Trophoblast cell (in vitro differentiated cells and primary cell): Measurements from ENCODE around the gene KRTAP5-7.
A peak's percentile ranks its signal among the peaks of the same experiment; 100 is the strongest.

ENCODE experiments used
- DNase-seq, 2 donors: peaks; one replicate each; pipeline ENCODE4 v3.0.0-alpha.2; 2016
- H2AFZ ChIP-seq: 2 replicates; pipeline ENCODE4 v1.6.1; 2013; ENCODE audit warnings: low read length, moderate library complexity, mild to moderate bottlenecking; ENCODE audit not compliant: insufficient read depth, poor library complexity
- H2AK5ac ChIP-seq: 2 replicates; pipeline ENCODE4 v1.6.1; 2013; ENCODE audit warnings: mild to moderate bottlenecking, low read length
- H2BK120ac ChIP-seq: 2 replicates; pipeline ENCODE4 v1.6.1; 2013; ENCODE audit warnings: low read length, mild to moderate bottlenecking, moderate library complexity; ENCODE audit not compliant: insufficient read depth, poor library complexity
- H2BK12ac ChIP-seq: 2 replicates; pipeline ENCODE4 v1.6.1; 2013; ENCODE audit warnings: mild to moderate bottlenecking, low read length, moderate library complexity
- H2BK5ac ChIP-seq: 2 replicates; pipeline ENCODE4 v1.6.1; 2013; ENCODE audit warnings: low read length, low read depth, moderate library complexity, mild to moderate bottlenecking; ENCODE audit not compliant: poor library complexity
- H3K14ac ChIP-seq: 2 replicates; pipeline ENCODE4 v1.6.1; 2013; ENCODE audit warnings: mild to moderate bottlenecking, low read length
- H3K18ac ChIP-seq: 2 replicates; pipeline ENCODE4 v1.6.1; 2013; ENCODE audit warnings: mild to moderate bottlenecking, low read length
- H3K23ac ChIP-seq: 2 replicates; pipeline ENCODE4 v1.6.1; 2013; ENCODE audit warnings: low read length
- H3K27ac ChIP-seq: 2 replicates; pipeline ENCODE4 v1.5.1; 2013; ENCODE audit warnings: low read depth, mild to moderate bottlenecking, inconsistent platforms, low read length, moderate library complexity
- H3K27me3 ChIP-seq: 2 replicates; pipeline ENCODE4 v1.6.1; 2013; ENCODE audit warnings: inconsistent platforms, mild to moderate bottlenecking, low read length, moderate library complexity; ENCODE audit not compliant: insufficient read depth
- H3K36me3 ChIP-seq, 2 experiments: 1 replicate in 1 of 2; 2 replicates in 1 of 2; pipeline ENCODE4 v1.6.1; 2013; ENCODE audit warnings: low read length in 2 of 2, mild to moderate bottlenecking in 2 of 2, moderate library complexity in 1 of 2; ENCODE audit not compliant: insufficient read depth in 2 of 2, control insufficient read depth in 1 of 2
- H3K4ac ChIP-seq: 2 replicates; pipeline ENCODE4 v1.6.1; 2013; ENCODE audit warnings: low read depth, mild to moderate bottlenecking, low read length, moderate library complexity
- H3K4me1 ChIP-seq, 2 experiments: 1 replicate in 1 of 2; 2 replicates in 1 of 2; pipeline ENCODE4 v1.6.1; 2013; ENCODE audit warnings: low read length in 2 of 2, mild to moderate bottlenecking in 2 of 2, moderate library complexity in 1 of 2; ENCODE audit not compliant: insufficient read depth in 2 of 2, control insufficient read depth in 1 of 2
- H3K4me2 ChIP-seq: 2 replicates; pipeline ENCODE4 v1.6.1; 2013; ENCODE audit warnings: inconsistent platforms, mild to moderate bottlenecking, low read length, moderate library complexity
- H3K4me3 ChIP-seq: 2 replicates; pipeline ENCODE4 v1.5.1; 2013; ENCODE audit warnings: mild to moderate bottlenecking, low read depth, low read length, inconsistent platforms
- H3K79me1 ChIP-seq: one replicate; pipeline ENCODE4 v1.6.1; 2013; ENCODE audit warnings: low read length
- H3K79me2 ChIP-seq: 2 replicates; pipeline ENCODE4 v1.6.1; 2013; ENCODE audit warnings: low read length, mild to moderate bottlenecking; ENCODE audit not compliant: control insufficient read depth, insufficient read depth, poor library complexity
- H3K9ac ChIP-seq: 2 replicates; pipeline ENCODE4 v1.6.1; 2013; ENCODE audit warnings: mild to moderate bottlenecking, low read length
- H3K9me3 ChIP-seq: 2 replicates; pipeline ENCODE4 v1.6.1; 2013; ENCODE audit warnings: low read depth, mild to moderate bottlenecking, control low read depth, inconsistent platforms, low read length; ENCODE audit not compliant: insufficient read depth
- H4K12ac ChIP-seq: 2 replicates; pipeline ENCODE4 v1.6.1; 2013; ENCODE audit warnings: low read depth, mild to moderate bottlenecking, low read length, moderate library complexity
- H4K8ac ChIP-seq: 2 replicates; pipeline ENCODE4 v1.6.1; 2013; ENCODE audit warnings: low read depth, mild to moderate bottlenecking, low read length, moderate library complexity
- H4K91ac ChIP-seq: one replicate; pipeline ENCODE4 v1.6.1; 2013; ENCODE audit warnings: low read depth, mild to moderate bottlenecking, low read length, moderate library complexity
- WGBS: extraction: QIAGEN DNeasy Blood & Tissue Kit; methylation state at CpG from one replicate; pipeline ENCODE4 v1.1.7; 2013; ENCODE audit warnings: missing lambda C conversion rate; ENCODE audit not compliant: insufficient read length, insufficient coverage; ENCODE audit errors: extremely low coverage; 5-methylcytosine and 5-hydroxymethylcytosine counted together

Gene KRTAP5-7

DNA sequence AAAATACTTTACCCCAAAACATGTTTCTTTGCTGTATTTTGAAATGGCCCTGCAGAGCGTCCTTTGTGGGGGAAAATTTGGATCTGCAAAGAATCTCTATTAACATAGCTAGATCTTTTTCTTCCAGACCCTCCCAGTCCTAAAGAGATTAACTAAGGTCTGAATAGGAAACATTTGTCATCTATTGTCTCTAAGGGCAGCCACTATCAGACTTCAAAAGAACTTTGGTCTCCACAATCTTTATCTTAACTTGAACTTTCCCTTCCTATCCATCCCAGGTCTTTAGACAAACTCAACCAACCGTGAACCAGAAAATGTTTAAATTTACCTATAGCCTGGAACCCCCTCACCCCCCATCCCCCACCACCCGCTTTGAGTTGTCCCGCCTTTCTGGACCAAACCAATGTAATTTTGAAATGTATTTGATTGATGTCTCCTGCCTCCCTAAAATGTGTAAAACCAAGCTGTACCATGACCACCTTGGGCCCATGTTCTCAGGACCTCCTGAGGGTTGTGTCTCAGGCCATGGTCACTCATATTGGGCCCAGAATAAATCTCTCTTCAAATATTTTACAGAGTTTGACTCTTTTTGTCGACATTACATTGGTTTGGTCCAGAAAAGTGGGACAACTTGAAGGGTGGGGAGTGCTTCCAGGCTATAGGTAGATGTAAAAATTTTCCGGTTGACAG is 17.6 kb downstream of the KRTAP5-7 start:
- no peak overlapping the region for H2AFZ ChIP-seq
- no peaks in the 10 kb centered on the region for H3K4me1 ChIP-seq
- no peak overlapping the region for H2AK5ac ChIP-seq
- no peak overlapping the region for H2BK120ac ChIP-seq
- no peaks in the 10 kb centered on the region for H3K79me2 ChIP-seq
- H3K4me2 ChIP-seq: no peak overlapping the region
- DNase-seq: no peak
- no peak overlapping the region for H3K18ac ChIP-seq
- no peak overlapping the region for H4K8ac ChIP-seq
- no peak overlapping the region for H3K9ac ChIP-seq
- H4K91ac ChIP-seq: no peak overlapping the region
- H3K36me3 ChIP-seq: no peaks in the 10 kb centered on the region
- H3K27ac ChIP-seq: no peak overlapping the region
- H3K9me3 ChIP-seq: peaks cover 4% of the 10 kb centered on the region
- no peak overlapping the region for H3K4me3 ChIP-seq
- no CpG with 5 or more reads among the region's 6 CpGs for WGBS
- H3K4ac ChIP-seq: no peak overlapping the region
- H2BK5ac ChIP-seq: no peak overlapping the region
- no peak overlapping the region for H3K14ac ChIP-seq
- no peaks in the 10 kb centered on the region for H3K79me1 ChIP-seq
- no peak overlapping the region for H2BK12ac ChIP-seq
- H3K23ac ChIP-seq: no peak overlapping the region
- no peak overlapping the region for H4K12ac ChIP-seq
- H3K27me3 ChIP-seq: no peaks in the 10 kb centered on the region

DNA sequence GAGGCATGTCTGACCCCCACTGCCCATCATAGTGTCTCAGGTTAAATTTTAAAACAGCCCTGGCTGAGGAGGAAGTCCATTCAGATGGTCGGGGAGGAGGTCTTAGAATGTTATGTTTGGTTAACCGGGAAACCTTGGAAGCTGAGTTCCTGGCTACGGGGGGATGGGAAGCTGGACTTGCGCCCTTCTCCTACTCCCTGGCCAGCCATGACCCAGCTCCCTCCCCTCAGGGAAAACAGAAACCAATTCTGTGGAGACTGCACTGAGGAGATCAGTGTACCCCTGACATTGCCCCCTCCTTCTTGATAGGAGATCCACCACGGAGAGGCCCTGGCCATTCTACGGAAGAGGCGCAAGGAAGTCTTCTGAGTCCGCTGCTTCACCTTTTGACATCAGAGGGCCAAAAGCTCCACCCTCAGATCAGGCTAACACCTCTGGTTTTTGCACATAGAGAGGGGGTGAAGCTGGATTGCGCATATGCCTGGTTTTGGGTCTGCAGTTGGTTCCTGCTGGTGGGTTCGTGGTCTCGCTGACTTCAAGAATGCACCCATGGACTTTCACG is 18.4 kb downstream of the KRTAP5-7 start:
- Histone ChIP-seq H2AFZ (no peak overlapping the region), H3K14ac (no peak overlapping the region), H3K9me3 (peaks cover 4% of the 10 kb centered on the region), H3K9ac (no peak overlapping the region), H3K27me3 (no peaks in the 10 kb centered on the region), H3K23ac (no peak overlapping the region), H4K8ac (no peak overlapping the region), H3K4me3 (peak overlapping the region; percentile 16), H4K91ac (no peak overlapping the region), H3K36me3 (no peaks in the 10 kb centered on the region), H3K18ac (no peak overlapping the region), H2BK5ac (no peak overlapping the region), H3K79me2 (no peaks in the 10 kb centered on the region), H3K4me2 (no peak overlapping the region), H3K4ac (no peak overlapping the region), H2BK120ac (no peak overlapping the region), H3K4me1 (no peaks in the 10 kb centered on the region), H2BK12ac (no peak overlapping the region), H2AK5ac (no peak overlapping the region), H3K79me1 (no peaks in the 10 kb centered on the region), H3K27ac (no peak overlapping the region), H4K12ac (no peak overlapping the region)
- no peak for DNase-seq
- no CpG with 5 or more reads among the region's 12 CpGs for WGBS

DNA sequence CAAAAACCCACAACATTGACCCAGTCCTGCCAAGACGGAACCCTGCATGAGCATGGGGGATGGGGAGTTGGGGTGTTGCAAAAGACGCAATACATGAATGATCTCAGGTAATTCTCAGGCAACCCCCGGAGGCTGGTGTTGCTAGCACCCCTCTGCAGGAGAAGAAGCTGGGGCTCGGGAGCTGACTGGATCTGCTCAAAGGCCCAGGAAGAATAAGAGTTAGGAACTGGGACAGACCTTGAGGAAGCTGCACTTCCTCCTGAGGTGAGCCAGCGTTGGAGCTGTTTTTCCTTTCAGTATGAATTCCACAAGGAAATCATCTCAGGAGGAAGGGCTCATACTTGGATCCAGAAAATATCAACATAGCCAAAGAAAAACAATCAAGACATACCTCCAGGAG is 21.1 kb downstream of the KRTAP5-7 start, which contains the start of gene KRTAP5-9:
Gene KRTAP5-9 (plus strand): TSS at position 301 of the 400 bp plus-strand sequence. CDS start 238 bp downstream, outside the sequence.
- Histone ChIP-seq H4K91ac (no peak within 1 kb of the TSS), H4K12ac (no peak within 1 kb of the TSS), H2BK5ac (no peak within 1 kb of the TSS), H3K4me1 (no peaks in the 10 kb centered on the region), H3K14ac (no peak within 1 kb of the TSS), H2BK120ac (no peak within 1 kb of the TSS), H3K23ac (no peak within 1 kb of the TSS), H3K9ac (peak within 1 kb of the TSS; percentile 59), H3K27me3 (no peaks in the 10 kb centered on the region), H4K8ac (no peak within 1 kb of the TSS), H3K27ac (no peak within 1 kb of the TSS), H3K4me3 (peak within 1 kb of the TSS; percentile 30), H3K79me1 (no peaks in the 10 kb centered on the region), H3K4me2 (no peak within 1 kb of the TSS), H3K79me2 (no peaks in the 10 kb centered on the region), H3K36me3 (no peaks in the 10 kb centered on the region), H3K18ac (no peak within 1 kb of the TSS), H3K4ac (no peak within 1 kb of the TSS), H2AFZ (no peak within 1 kb of the TSS), H2AK5ac (no peak within 1 kb of the TSS), H3K9me3 (peaks cover 4% of the 10 kb centered on the region), H2BK12ac (no peak within 1 kb of the TSS)
- no CpG with 5 or more reads among the region's 5 CpGs for WGBS
- DNase-seq: no peak

DNA sequence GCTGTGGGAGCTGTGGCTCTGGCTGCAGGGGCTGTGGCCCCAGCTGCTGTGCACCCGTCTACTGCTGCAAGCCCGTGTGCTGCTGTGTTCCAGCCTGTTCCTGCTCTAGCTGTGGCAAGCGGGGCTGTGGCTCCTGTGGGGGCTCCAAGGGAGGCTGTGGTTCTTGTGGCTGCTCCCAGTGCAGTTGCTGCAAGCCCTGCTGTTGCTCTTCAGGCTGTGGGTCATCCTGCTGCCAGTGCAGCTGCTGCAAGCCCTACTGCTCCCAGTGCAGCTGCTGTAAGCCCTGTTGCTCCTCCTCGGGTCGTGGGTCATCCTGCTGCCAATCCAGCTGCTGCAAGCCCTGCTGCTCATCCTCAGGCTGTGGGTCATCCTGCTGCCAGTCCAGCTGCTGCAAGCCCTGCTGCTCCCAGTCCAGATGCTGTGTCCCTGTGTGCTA is 21.7 kb downstream of the KRTAP5-7 start:
- H3K27me3 ChIP-seq: no peaks in the 10 kb centered on the region
- no peak overlapping the region for H2AK5ac ChIP-seq
- H3K23ac ChIP-seq: no peak overlapping the region
- H3K4me2 ChIP-seq: no peak overlapping the region
- H4K12ac ChIP-seq: no peak overlapping the region
- H2BK120ac ChIP-seq: no peak overlapping the region
- no peaks in the 10 kb centered on the region for H3K4me1 ChIP-seq
- no peak overlapping the region for H4K8ac ChIP-seq
- H3K14ac ChIP-seq: no peak overlapping the region
- H3K18ac ChIP-seq: no peak overlapping the region
- no peak overlapping the region for H2AFZ ChIP-seq
- H3K4me3 ChIP-seq: no peak overlapping the region
- H3K36me3 ChIP-seq: no peaks in the 10 kb centered on the region
- no peak overlapping the region for H3K9ac ChIP-seq
- peaks cover 4% of the 10 kb centered on the region for H3K9me3 ChIP-seq
- no peak overlapping the region for H2BK12ac ChIP-seq
- H3K4ac ChIP-seq: no peak overlapping the region
- no peaks in the 10 kb centered on the region for H3K79me2 ChIP-seq
- DNase-seq: no peak
- H2BK5ac ChIP-seq: no peak overlapping the region
- no peak overlapping the region for H4K91ac ChIP-seq
- no peaks in the 10 kb centered on the region for H3K79me1 ChIP-seq
- H3K27ac ChIP-seq: no peak overlapping the region
- no CpG with 5 or more reads among the region's 5 CpGs for WGBS
